Activated effector memory CD4-positive, alpha-beta T cell treated with anti-CD3 and anti-CD28 coated beads, Interleukin-2, amount 50 U/mL, for 16 hours (primary cell): ENCODE measurements around the gene KRTAP2-3.

ENCODE experiments used
- DNase-seq: peaks from one replicate; pipeline ENCODE4 v3.0.0-alpha.2; 2020

The KRTAP2-3 gene

GRCh38 chr17:41026715-41027471 lies 33.0 kb downstream of the KRTAP2-3 start, which contains the start of gene KRTAP1-5:
Gene KRTAP1-5, minus strand, starts transcription at chr17:41027208. Its CDS starts 53 bp downstream, at chr17:41027155.
- no peak for DNase-seq

GRCh38 chr17:41024697-41025096 lies 35.2 kb downstream of the KRTAP2-3 start:
- DNase-seq: no peak

GRCh38 chr17:41020336-41020735 lies 39.6 kb downstream of the KRTAP2-3 start:
- DNase-seq: no peak

GRCh38 chr17:41019415-41019814 lies 40.5 kb downstream of the KRTAP2-3 start:
- DNase-seq: no peak

GRCh38 chr17:41018541-41018940 lies 41.4 kb downstream of the KRTAP2-3 start:
- DNase-seq: no peak

GRCh38 chr17:41016578-41017215 lies 43.2 kb downstream of the KRTAP2-3 start:
- no peak for DNase-seq

- DNase-seq: no peak
Observed at GRCh38 chr17:41015454-41015853, 44.5 kb downstream of the KRTAP2-3 start.

GRCh38 chr17:41013606-41014005 lies 46.3 kb downstream of the KRTAP2-3 start:
- DNase-seq: no peak

- DNase-seq: no peak
Observed at GRCh38 chr17:41013181-41013580, 46.7 kb downstream of the KRTAP2-3 start.

GRCh38 chr17:41012326-41013120 lies 47.4 kb downstream of the KRTAP2-3 start:
- no peak for DNase-seq

GRCh38 chr17:41010441-41010840 lies 49.5 kb downstream of the KRTAP2-3 start:
- DNase-seq: no peak

- DNase-seq: no peak
Observed at GRCh38 chr17:41009936-41010335, 50.0 kb downstream of the KRTAP2-3 start.

- DNase-seq: no peak
Observed at GRCh38 chr17:41009301-41009760, 50.6 kb downstream of the KRTAP2-3 start.
